Activated naive CD4-positive, alpha-beta T cell treated with Interleukin-2 at 50 U/mL for 16 hours (primary cell): ENCODE results near the gene ABCA7.
"Not testable (repeated sequence)": the region's sequence is repeated elsewhere in the genome, so short reads cannot be mapped to it uniquely, and the experiment has no call there.

Experiments
- DNase-seq: peaks from one replicate; pipeline ENCODE4 v3.0.0-alpha.2; 2020

ABCA7 gene

GRCh38 chr19:1108291-1109031 is 68.6 kb downstream of the ABCA7 start:
- no peak for DNase-seq

DNA sequence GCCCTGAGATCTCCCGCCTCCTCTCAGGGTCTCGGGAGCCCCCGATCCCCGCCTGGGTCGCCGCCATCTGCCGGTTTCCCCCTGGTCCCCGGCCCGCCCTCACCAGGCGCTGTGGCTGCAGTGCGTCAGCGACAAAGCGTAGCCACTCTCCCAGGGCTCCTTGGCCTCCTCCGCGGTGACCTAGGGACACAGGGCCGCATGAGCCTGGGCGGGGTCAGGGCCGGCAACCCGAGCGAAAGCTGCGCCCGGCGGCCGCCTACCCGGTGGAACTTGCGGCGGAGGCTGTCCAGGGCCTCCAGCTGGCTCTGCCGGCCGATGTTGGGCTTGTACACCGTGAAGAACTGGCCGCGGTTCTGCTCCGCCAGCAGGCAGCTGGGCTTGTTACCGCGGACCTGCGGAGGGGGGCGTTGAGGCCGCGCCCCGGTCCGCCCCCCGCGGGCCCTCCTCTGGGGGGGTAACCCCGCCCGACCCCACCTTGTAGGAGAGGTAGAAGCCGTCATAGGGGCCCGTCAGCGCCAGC is 69.2 kb downstream of the ABCA7 start:
- DNase-seq = no peak

GRCh38 chr19:1109697-1110671 is 70.1 kb downstream of the ABCA7 start:
- DNase-seq = no peak

- no peak for DNase-seq
Measured at GRCh38 chr19:1110809-1111640, 71.1 kb downstream of the ABCA7 start.

DNA sequence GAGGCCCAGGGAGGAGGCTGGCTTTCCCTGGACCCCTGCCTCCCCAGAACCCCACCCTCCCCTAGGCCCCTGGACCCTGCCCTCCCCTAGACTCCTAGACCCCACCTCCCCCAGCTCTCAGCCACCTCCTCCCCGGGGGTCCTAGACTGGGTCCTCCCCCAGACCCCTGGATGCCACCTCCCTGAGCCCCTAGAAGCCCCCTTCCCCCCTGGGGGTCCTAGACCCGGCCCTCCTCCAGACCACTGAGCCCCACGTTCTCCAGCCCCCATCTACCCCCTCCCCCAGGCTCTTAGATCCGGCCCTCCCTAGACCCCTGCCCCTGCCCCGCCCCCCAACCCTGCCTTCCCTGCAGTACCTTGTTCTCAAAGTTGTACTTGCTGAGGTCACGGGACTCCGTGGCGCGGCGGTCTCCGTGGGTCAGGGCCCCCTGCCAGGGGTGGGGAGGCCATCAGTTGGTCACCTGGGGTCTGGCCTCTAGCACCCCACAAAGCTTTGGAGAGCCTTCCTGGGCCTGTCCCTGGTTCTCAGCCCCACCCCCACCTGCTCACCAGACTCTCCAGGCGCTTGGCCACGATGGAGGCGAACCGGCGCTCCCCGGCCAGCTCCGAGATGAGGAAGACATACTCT is 71.8 kb downstream of the ABCA7 start:
- DNase-seq = no peak

GRCh38 chr19:1112268-1113029 is 72.5 kb downstream of the ABCA7 start:
- DNase-seq = no peak

- peak; percentile 79 for DNase-seq
Measured at GRCh38 chr19:1113030-1113985, 73.4 kb downstream of the ABCA7 start.

DNA sequence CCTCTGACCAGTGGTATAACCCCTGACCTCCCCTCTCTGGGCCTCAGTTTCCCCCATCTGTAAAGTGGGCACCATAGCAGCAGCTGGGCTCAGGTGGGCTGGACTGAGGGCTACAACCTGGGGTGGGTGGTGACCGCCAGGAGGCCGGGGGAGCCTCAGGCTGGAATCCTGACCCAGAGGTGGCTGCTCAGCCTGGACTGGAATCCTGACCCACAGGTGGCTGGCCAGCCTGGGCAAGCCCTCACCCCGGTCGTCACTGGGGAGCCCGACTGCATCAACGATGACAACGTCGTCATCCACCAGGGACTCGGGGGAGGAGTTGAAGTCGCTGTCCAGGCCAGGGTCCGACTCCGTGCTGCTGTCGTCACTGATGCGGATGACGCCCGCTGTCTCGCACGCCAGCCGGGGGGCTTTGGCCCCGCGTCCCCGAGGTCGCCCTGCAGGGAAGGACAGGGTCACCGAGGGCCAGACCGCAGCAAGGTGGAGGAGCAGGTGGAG is 74.1 kb downstream of the ABCA7 start:
- DNase-seq = no peak

DNA sequence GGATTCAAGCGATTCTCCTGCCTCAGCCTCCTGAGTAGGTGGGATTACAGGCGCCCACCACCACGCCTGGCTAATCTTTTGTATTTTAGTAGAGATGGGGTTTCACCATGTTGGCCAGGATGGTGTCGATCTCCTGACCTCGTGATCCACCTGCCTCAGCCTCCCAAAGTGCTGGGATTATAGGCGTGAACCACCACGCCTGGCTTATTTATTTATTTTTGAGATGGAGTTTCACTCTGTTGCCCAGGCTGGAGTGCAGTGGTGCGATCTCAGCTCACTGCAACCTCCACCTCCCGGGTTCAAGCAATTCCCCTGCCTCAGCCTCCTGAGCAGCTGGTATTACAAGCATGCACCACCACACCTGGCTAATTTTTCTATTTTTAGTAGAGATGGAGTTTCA is 74.8 kb downstream of the ABCA7 start:
- not testable (repeated sequence) for DNase-seq
